ENCODE measurements around the gene PDE4D. TPM values are rescaled to one million over a fixed set of nuclear protein-coding genes. Genes with fewer than 3 reads are reported as not detected.

PDE4D gene
- total RNA-seq, 1 experiment from 2014 or later: 2.1 TPM

DNA sequence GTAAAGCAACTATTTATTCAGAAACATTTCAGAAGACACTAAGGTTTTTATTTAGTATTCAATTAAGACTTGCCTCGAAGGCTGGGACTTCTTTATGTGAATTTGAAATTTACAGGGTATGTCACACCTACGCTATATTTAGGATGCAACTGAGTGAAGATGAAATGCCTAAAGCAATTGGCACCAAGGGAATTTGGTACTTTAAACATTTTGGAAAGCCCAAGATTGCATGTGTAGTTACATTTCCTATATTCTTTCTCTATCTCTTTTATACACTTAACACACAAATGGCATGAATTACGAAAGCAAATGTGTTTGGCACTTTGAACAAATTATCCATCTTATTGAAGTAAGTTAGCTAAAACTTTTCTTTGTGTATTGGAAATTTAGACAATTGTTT, 633.3 kb downstream of the PDE4D start:
- Histone ChIP-seq H2BK12ac (ENCODE audit: insufficient read length, low read depth, low read length) (no peak overlapping the region), H3K23ac (ENCODE audit: insufficient read length, low read depth, low read length) (no peak overlapping the region), H2BK20ac (ENCODE audit: low read depth, low read length, poor library complexity, severe bottlenecking) (no peak overlapping the region), H2AFZ (ENCODE audit: low read length) (no peak overlapping the region), H3K9me3 (ENCODE audit: control insufficient read depth, low read depth, low read length) (no peaks in the 10 kb centered on the region), H3K4ac (ENCODE audit: low read depth, low read length) (no peak overlapping the region), H3K4me2 (ENCODE audit: insufficient read depth, insufficient read length, low read length) (no peak overlapping the region), H4K8ac (replicated peaks; ENCODE audit: insufficient read length, low read depth, low read length) (no peak overlapping the region), H2BK5ac (ENCODE audit: insufficient read length, low read length) (no peak overlapping the region), H2AK5ac (ENCODE audit: insufficient read length, low read length) (no peak overlapping the region), H3T11ph (ENCODE audit: low read length) (no peak overlapping the region), H3K9ac (ENCODE audit: extremely low read depth, insufficient read length, low read length) (no peak overlapping the region), H3K56ac (ENCODE audit: insufficient read length, low read depth, low read length) (no peak overlapping the region), H3K18ac (ENCODE audit: insufficient read length, low read depth, low read length) (no peak overlapping the region), H3K79me2 (ENCODE audit: insufficient read depth, low read length) (no peaks in the 10 kb centered on the region), H3K27me3 (ENCODE audit: insufficient read depth, low read length) (no peaks in the 10 kb centered on the region), H4K5ac (ENCODE audit: insufficient read length, low read depth, low read length) (no peak overlapping the region), H3K79me1 (ENCODE audit: insufficient read depth, low read depth, low read length, poor library complexity, severe bottlenecking) (no peaks in the 10 kb centered on the region), H4K20me1 (ENCODE audit: control insufficient read depth, insufficient read depth, insufficient read length) (no peaks in the 10 kb centered on the region), H4K91ac (ENCODE audit: insufficient read length, low read depth, low read length) (no peak overlapping the region), H3K4me1 (ENCODE audit: insufficient read depth, low read length) (no peaks in the 10 kb centered on the region), H3K14ac (ENCODE audit: insufficient read depth, low read length) (no peak overlapping the region), H3K27ac (ENCODE audit: insufficient read length, low read depth, low read length) (no peak overlapping the region), H2BK120ac (ENCODE audit: low read depth, low read length, poor library complexity, severe bottlenecking) (no peak overlapping the region), H2BK15ac (ENCODE audit: low read depth, low read length) (no peak overlapping the region), H3K23me2 (ENCODE audit: insufficient read length, low read depth, low read length, poor library complexity, severe bottlenecking) (no peaks in the 10 kb centered on the region)
- Mint-ChIP-seq H3K27ac (no peak overlapping the region), H3K4me3 (no peak overlapping the region), H3K9me3 (no peaks in the 10 kb centered on the region), H3K27me3 (ENCODE audit: low read depth) (no peaks in the 10 kb centered on the region), H3K4me1 (peaks cover 7% of the 10 kb centered on the region in 2 experiments), H3K36me3 (ENCODE audit: insufficient read depth in 1 of 3, low read depth in 3 of 3) (no peaks in the 10 kb centered on the region)
- no CpG with 5 or more reads among the region's 3 CpGs for WGBS (ENCODE audit: extremely low coverage, insufficient read length, low lambda C conversion rate)
- TF ChIP-seq, protein P1, sequence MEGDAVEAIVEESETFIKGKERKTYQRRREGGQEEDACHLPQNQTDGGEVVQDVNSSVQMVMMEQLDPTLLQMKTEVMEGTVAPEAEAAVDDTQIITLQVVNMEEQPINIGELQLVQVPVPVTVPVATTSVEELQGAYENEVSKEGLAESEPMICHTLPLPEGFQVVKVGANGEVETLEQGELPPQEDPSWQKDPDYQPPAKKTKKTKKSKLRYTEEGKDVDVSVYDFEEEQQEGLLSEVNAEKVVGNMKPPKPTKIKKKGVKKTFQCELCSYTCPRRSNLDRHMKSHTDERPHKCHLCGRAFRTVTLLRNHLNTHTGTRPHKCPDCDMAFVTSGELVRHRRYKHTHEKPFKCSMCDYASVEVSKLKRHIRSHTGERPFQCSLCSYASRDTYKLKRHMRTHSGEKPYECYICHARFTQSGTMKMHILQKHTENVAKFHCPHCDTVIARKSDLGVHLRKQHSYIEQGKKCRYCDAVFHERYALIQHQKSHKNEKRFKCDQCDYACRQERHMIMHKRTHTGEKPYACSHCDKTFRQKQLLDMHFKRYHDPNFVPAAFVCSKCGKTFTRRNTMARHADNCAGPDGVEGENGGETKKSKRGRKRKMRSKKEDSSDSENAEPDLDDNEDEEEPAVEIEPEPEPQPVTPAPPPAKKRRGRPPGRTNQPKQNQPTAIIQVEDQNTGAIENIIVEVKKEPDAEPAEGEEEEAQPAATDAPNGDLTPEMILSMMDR (conservative IDR thresholded peaks at IDR 0.05): no peak
- DNase-seq: no peak
